Activated gamma-delta T cell treated with anti-CD3 and anti-CD28 coated beads, Interleukin-2, amount 50 U/mL, for 16 hours (primary cell): ENCODE data around the gene KLF16.

Experiments used
- DNase-seq: peaks from one replicate; pipeline ENCODE4 v3.0.0-alpha.2; 2020; ENCODE audit warnings: low read depth

The KLF16 gene

GRCh38 chr19:1855040-1855827, 8.1 kb downstream of the KLF16 start:
- peak; percentile 56 for DNase-seq

DNA sequence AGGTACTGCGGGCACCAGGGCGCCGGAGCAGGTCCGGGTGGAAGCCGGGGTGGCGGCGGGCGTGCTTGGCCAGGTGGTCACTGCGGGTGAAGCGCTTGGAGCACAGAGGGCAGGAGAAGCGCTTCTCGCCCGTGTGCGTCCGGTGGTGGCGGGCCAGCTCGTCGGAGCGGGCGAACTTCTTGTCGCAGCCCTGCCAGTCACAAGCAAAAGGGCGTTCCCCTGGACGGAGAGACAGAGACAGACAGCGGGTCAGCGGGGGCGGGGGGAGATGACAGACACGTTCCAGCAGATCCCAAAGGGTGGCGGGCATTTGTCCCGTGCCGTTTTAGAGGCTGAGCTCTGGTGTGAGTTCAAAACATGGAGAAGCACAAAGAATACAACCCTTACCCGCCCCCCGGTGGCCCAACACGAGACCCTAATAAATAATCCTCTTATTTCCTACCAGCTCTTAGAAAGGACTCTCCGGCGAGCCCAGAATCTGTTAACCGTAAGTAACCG, 8.8 kb downstream of the KLF16 start:
- DNase-seq, result no peak

- no peak for DNase-seq
Observed at GRCh38 chr19:1854039-1854541, 9.3 kb downstream of the KLF16 start.

GRCh38 chr19:1853295-1854038, 9.9 kb downstream of the KLF16 start:
- DNase-seq, result peak; percentile 62

DNA sequence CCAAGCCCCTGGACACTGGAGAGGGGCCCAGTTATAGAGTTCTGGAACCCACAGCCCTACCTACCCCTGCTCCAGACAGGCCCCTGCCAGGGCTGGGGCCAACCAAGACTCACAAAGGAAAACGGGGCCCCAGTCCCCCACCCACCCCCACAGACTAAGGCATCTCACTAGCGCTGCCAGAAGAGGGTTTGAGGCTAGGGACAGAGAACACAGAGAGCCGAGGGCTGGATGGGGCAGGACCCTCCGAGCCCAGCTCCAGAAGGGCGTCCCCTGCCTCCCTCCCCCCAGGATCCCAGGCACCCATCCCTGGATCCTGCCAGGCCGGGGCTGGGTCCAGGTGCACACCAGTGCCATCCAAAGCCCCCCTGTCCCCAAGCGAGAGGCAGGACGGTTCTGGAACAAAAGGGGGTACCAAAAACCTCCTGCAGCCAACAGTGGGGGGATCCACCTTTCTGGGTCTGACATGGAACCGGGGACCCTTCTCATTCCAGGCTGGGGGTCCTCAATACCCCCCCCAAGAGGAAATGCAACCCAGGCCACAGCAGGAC, 10.7 kb downstream of the KLF16 start:
- no peak for DNase-seq

DNA sequence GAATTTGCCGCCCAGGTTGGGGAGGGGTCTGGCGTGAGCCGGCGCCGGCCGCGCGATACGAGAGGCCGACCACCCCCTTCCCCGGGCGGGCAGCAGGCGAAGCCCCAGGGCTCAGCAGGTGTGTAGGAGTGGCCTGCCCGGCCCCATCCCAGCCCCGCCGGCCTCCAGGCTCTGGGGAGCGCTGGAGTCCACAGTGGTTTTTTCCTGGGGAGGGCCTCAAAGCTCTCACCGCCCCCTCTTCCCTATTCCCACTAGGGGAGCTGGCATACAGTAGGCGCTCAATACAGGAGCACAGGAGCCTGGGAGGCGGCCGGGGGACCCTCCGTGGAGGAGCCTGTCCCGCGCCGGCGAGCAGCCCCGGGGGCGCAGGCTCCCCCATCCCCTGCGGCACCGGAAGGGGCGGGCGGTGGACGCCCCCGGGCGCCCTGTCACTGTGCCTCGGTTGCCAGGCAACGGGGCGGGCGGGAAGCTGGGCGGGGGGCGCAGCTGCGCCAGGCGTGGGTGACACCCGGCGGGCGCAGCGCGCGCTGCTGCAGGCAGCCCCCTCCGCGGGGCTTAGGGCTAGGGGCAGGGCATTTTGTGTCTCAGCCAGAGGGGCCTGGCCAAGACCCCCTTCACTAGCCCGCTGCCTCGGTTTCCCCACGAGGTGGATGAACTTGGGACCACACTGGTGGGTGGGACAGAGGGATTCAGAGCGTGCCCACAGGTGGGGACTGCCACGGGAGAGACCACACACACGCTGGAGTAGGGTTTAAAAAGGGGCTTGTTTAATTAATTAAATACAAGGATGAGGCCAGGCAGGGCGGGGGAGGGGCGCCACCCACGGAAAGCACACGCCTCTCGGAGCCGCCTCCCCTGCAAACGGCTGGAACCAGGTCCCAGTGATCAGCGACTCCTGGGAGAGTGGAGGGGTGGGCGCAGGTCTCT, 11.5 kb downstream of the KLF16 start:
- DNase-seq, result no peak

- no peak for DNase-seq
Observed at GRCh38 chr19:1850809-1851653, 12.3 kb downstream of the KLF16 start.

- no peak for DNase-seq
Observed at GRCh38 chr19:1849886-1850398, 13.4 kb downstream of the KLF16 start.

GRCh38 chr19:1849132-1849474, 14.3 kb downstream of the KLF16 start:
- DNase-seq, result no peak

DNA sequence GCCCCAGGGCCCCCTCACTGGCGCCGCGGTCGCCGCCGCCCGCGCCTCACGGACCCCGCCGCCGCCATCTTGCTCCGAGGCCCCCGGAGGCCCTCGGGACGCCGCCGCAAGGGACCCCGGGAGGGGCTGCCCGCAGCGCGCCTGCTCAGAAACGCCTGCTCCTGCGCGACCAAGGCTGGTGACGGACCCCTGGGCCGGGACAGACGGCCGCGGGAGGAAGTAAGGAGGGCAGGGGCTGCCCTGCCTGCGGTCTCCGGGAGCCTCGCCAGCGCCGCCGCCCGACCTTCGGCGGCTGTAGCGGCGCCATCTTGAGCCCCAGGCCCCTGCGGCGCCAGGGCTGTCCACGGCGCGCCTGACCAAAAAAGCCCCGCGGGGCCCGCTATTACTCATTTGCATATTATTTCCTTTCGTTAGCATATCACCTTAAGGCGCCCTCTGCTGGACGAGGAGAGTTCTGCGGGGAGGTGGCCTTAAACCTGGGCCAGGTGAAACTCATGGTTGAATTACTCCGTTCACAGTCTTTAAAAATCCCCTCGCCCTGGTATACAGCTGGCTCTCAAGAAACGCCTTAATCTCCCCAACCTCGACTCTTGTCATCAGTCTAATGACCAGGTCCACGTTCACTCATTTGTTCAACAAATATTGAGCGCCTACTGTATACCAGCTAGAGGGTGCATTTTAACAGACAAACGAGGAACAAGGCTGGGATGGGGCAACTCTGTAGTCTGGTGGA, 14.8 kb downstream of the KLF16 start, which contains the start of gene REXO1:
Gene REXO1 (minus strand): TSS at position 85 of the 733 bp plus-strand sequence. CDS start 125 bp downstream, outside the sequence.
- DNase-seq, result peak; percentile 99

DNA sequence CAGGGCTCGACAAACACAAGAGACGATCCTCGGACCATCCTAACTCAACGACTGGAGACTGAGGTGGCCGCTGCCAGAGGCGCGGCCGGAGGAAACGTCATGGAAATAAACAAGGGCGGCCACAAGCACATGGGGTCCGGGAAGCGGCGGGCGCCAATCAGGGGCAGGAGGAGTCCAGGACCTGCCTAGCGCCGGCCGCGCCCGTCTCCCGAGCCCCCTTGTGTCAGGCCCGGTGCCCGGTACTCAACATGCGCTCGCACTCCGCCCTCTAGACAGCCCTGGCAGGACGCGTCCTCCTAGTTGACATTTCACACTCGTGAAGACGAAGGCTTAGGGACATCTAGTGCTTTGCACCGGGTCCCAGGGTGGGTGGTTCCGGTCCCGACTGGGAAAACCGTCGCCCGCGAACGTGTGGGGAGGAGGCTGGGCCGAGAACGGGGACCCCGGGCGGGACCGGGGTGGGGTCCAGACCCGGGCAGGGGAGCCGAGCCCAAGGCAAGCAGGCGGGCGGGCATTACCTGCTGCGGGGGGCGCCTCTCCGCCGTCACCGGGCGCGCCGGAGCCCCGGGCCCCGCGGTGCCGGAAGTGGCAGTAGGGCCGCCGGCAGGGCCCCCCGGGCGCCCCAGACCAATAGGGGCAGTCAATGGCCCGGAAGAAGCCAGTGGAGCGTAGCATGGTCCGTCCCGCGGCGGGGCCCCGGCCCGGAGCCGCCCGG, 15.5 kb downstream of the KLF16 start:
- DNase-seq, result no peak

- no peak for DNase-seq
Observed at GRCh38 chr19:1847348-1847683, 16.1 kb downstream of the KLF16 start.

GRCh38 chr19:1846517-1847204, 16.7 kb downstream of the KLF16 start:
- DNase-seq, result no peak

DNA sequence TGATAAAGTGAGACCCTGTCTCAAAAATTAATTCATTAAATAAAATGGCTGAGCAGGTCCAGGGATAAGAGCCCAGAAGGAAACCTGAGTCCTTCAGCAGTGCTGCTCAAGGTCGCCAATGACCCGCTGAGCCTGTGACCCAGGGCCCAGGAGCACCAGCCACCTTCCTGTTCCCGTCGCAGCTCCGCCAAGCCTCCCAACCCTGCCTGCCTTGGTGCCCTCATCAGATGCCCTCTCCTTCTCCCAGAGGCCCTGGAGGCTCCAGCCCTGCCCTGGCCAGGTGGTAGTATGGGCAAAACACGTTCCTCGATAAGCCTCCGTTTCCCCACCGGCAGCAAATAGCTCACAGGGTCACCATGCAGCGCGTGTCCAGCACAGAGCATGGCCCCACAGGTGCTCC, 17.7 kb downstream of the KLF16 start:
- no peak for DNase-seq

GRCh38 chr19:1845125-1845515, 18.3 kb downstream of the KLF16 start:
- DNase-seq, result no peak

- no peak for DNase-seq
Observed at GRCh38 chr19:1844513-1845124, 18.8 kb downstream of the KLF16 start.

DNA sequence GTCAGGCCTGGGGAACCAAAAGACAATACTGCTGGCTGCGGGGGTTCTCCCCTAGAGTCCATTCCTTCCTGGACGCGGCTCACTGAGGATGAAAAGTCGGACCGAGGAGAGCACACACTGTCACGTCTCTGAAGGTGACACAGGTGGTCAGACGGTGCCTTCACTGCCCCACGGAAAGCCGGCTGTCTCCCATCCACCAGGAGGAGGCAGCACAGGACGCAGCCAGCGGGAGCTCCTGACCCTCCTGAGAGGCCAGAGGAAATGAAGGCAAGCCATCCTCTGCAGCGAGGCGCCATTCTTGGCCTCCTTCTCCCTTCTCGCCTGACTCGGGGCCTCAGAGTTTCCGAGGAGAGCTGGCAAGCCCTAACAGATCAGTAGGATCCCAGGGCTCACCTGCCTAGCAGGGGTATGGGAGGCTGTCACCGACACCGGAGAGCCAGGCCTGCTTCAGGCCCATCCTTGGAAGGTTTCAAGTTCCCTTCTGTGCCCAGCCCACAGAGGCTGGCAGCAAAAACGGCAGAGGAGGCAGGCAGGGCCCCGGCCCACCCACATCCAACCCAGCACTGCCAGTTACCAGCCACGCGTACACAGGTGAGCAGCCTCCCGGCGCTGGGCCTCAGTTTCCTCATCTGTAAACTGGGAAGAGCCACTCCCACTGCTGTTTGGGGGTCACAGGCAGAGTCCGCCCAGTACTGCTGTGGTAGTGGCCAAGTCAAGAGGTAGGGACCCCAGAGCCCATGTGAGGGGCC, 19.6 kb downstream of the KLF16 start:
- no peak for DNase-seq
